D721Med (cell line): ENCODE measurements around the gene FBXW5.

Experiments used
- DNase-seq: peaks from one replicate; pipeline ENCODE4 v3.0.0; 2011; ENCODE audit warnings: low spot score; ENCODE audit not compliant: insufficient read length
- FAIRE-seq: peaks from 2 replicates; lab custom pipeline; 2011; peaks lifted over from hg19 to GRCh38; lab: Jason Lieb, UNC
- TF ChIP-seq, protein P1 (sequence below): IDR thresholded peaks from 2 replicates; pipeline ENCODE4 v1.5.1; 2012; ENCODE audit warnings: mild to moderate bottlenecking, control low read depth; ENCODE audit not compliant: insufficient read depth; ENCODE audit errors: missing control alignments

FBXW5 gene

DNA sequence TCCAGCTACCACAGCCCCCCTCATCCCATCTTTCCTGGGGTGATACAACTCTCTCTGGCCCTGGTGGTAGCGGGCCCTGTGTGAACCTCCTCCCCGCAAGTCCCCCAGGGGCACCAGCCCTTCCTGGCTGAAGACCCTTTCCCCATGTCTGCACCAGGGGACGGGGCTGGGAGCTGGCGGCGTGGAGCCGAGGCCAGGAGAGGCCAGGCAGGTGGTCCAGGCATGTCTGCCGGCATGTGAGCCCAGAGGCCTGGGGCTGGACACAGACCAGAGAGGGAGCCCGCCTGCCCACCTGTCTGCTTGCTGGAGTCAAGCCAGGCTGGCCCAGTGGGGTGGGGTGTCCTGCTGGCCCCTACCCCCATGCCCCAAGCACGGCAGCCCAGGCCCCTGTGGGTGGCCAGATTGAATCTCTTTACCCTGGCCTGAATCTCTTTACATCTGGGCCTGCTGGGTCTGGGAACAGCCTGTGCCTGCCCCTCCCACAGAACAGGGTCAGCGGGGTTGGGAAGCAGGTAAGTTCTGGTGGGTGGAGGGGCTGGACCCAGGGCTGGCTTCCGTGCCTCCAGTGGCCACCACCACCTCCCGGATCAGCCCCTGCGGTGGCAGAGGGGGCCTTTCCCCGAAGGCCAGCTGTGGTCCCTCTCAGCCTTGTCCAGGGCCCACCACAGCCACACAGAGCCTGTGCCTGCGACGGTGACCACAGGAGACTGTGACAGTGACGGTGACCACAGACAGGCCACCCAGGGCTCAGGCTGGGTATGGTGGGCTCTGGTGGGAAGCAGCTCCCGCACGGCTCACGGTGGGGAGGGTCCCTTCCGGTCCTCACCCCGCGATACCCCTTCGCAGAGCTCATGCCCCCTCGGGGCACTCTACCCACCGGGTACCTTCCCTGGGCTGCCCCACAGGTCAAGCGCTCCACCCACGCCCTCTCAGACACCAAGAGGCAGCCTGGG, 14.6 kb upstream of the FBXW5 start:
- DNase-seq (no peak), FAIRE-seq (no peak)
- TF ChIP-seq, protein P1, sequence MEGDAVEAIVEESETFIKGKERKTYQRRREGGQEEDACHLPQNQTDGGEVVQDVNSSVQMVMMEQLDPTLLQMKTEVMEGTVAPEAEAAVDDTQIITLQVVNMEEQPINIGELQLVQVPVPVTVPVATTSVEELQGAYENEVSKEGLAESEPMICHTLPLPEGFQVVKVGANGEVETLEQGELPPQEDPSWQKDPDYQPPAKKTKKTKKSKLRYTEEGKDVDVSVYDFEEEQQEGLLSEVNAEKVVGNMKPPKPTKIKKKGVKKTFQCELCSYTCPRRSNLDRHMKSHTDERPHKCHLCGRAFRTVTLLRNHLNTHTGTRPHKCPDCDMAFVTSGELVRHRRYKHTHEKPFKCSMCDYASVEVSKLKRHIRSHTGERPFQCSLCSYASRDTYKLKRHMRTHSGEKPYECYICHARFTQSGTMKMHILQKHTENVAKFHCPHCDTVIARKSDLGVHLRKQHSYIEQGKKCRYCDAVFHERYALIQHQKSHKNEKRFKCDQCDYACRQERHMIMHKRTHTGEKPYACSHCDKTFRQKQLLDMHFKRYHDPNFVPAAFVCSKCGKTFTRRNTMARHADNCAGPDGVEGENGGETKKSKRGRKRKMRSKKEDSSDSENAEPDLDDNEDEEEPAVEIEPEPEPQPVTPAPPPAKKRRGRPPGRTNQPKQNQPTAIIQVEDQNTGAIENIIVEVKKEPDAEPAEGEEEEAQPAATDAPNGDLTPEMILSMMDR = no peak

DNA sequence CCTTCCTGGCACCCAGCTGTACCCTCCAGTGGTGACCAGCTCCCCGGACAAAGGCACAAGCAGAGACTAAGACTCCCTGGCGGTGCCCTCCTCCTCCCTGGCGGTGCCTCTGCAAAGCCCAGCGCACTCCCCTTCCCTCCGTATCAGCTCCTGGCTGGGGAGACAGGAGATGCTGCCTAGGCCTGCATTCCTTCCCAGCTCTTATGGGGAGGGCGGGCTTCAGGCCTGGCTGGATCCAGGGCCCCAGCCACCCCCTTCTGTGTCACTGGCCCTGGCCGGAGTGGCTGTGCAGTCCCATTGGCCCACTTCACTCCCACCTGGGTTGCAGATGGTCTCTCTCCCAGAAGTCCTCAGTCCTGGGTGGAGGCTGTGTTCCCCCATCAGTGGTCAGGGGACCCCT, 13.9 kb upstream of the FBXW5 start:
- TF ChIP-seq, protein P1 = no peak
- FAIRE-seq (no peak), DNase-seq (no peak)

DNA sequence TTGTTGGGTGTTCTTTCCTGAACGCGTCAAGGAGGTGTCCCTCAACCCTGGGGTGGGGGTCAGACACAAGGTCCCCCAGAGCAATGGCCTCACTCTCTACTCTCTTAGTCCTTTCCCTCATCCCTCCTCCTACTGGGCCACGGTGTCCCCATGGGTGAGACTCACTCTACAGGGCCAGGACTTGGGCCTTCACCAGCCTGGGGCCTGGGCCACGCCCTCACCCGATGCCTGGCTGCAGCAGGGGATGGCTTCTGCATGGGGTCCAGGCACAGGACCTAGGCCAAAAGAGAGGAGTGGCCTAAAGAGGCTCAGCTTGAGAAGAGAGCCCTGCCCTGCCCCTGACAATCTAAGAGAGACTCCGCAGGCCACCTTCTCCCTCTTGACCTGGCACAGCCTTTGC, 13.4 kb upstream of the FBXW5 start:
- TF ChIP-seq, protein P1 = no peak
- FAIRE-seq (no peak), DNase-seq (no peak)

DNA sequence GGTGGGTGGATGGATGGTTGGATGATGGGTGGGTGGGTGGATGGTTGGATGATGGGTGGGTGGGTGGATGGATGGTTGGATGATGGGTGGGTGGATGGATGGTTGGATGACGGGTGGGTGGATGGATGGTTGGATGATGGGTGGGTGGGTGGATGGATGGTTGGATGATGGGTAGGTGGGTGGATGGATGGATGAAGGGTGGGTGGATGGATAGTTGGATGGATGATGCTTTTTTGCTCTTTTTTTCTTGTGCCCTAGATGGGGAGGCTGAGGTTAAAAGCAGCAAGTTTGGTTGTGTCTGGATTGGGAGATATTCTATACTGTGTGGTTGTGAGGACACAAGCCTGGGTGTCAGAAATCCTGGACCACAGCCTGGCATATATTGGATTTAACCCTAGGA, 12.9 kb upstream of the FBXW5 start:
- FAIRE-seq = no peak
- TF ChIP-seq, protein P1 = no peak
- DNase-seq = no peak

DNA sequence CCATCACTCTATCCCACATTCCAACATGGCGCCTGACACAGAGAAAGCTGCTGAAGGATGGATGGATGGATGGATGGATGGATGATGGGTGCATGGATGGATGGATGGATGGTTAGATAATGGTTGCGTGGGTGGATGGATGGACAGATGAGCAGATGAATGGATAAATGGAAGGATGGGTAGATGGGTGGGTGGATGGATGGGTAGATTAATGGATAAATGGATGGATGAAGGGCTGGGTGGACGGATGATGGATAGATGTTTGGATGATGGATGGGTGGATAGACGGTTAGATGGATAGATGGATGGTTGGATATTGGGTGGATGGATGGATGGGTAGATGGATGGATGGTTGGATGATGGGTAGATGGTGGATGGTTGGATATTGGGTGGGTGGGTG, 12.1 kb upstream of the FBXW5 start:
- FAIRE-seq (no peak), DNase-seq (no peak)
- TF ChIP-seq, protein P1 = no peak

DNA sequence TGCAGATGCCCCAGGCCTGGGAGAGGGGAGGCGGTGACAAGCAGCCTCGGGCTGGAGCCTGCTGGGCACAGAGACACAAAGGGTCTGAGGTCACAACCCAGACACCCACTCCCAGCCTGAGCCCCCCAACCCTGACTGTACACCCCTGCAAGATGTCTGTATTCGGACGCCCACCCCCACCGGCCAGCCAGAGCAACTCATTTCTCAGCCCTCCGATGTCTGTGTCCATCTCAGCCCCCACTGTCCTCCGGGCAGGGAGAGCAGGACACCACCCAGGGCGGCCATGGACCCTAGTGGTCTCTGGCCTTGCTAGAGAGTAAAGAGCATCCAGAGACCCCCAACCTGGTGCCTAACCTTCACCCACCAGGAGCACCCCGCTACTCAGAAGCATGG, 11.4 kb upstream of the FBXW5 start:
- no peak for FAIRE-seq
- TF ChIP-seq, protein P1 = no peak
- DNase-seq = no peak
